Mucosa of rectum (tissue), 2 donors: ENCODE results near the gene ZDHHC11B.
A peak's percentile ranks its signal among the peaks of the same experiment; 100 is the strongest.
"Not testable (repeated sequence)": the region's sequence is repeated elsewhere in the genome, so short reads cannot be mapped to it uniquely, and the experiment has no call there.

Source experiments
- H3K27ac ChIP-seq, 2 donors: one replicate each; pipeline ENCODE4 v1.7.0; 2013; ENCODE audit warnings: inconsistent platforms in 2 of 2, low read depth in 2 of 2, low read length in 2 of 2
- H3K27me3 ChIP-seq, 2 donors: one replicate each; pipeline ENCODE4 v1.7.0; 2013; ENCODE audit warnings: low read length in 2 of 2; ENCODE audit not compliant: control insufficient read depth in 2 of 2, insufficient read depth in 2 of 2
- H3K36me3 ChIP-seq, 2 donors: one replicate each; pipeline ENCODE4 v1.7.0; 2013; ENCODE audit warnings: low read length in 2 of 2; ENCODE audit not compliant: control insufficient read depth in 2 of 2, insufficient read depth in 2 of 2
- H3K4me1 ChIP-seq, 2 donors: one replicate each; pipeline ENCODE4 v1.7.0; 2013; ENCODE audit warnings: low read length in 2 of 2, mild to moderate bottlenecking in 1 of 2; ENCODE audit not compliant: control insufficient read depth in 2 of 2, insufficient read depth in 2 of 2
- H3K4me3 ChIP-seq, 2 donors: one replicate each; pipeline ENCODE4 v1.7.0; 2013; ENCODE audit warnings: low read length in 2 of 2
- H3K9ac ChIP-seq, 2 donors: one replicate each; pipeline ENCODE4 v1.7.0; 2013; ENCODE audit warnings: low read length in 2 of 2, low read depth in 1 of 2, mild to moderate bottlenecking in 1 of 2
- H3K9me3 ChIP-seq, 2 donors: one replicate each; pipeline ENCODE4 v1.7.0; 2013; ENCODE audit warnings: low read length in 2 of 2; ENCODE audit not compliant: control insufficient read depth in 2 of 2
- donor health status: healthy.
- donor health status: Normal muscosa, but diverticular disease.

The ZDHHC11B gene

GRCh38 chr5:775961-776861, 8.3 kb downstream of the ZDHHC11B start:
- Histone ChIP-seq H3K27ac (no peak overlapping the region), H3K9ac (no peak overlapping the region), H3K27me3 (no peaks in the 10 kb centered on the region), H3K4me1 (no peaks in the 10 kb centered on the region), H3K9me3 (no peaks in the 10 kb centered on the region), H3K36me3 (no peaks in the 10 kb centered on the region), H3K4me3 (peak overlapping the region in 1 of 2 donors; percentile 0)

- H3K9me3 ChIP-seq, H3K27me3 ChIP-seq, H3K4me1 ChIP-seq, H3K27ac ChIP-seq, H3K36me3 ChIP-seq, H3K4me3 ChIP-seq, H3K9ac ChIP-seq: not testable (repeated sequence)
These were observed 9.0 kb downstream of the ZDHHC11B start for GRCh38 chr5:775595-775960.

GRCh38 chr5:774854-775505, 9.5 kb downstream of the ZDHHC11B start:
- H3K4me1 ChIP-seq, H3K36me3 ChIP-seq, H3K27me3 ChIP-seq, H3K4me3 ChIP-seq, H3K9ac ChIP-seq, H3K27ac ChIP-seq, H3K9me3 ChIP-seq: not testable (repeated sequence)

DNA sequence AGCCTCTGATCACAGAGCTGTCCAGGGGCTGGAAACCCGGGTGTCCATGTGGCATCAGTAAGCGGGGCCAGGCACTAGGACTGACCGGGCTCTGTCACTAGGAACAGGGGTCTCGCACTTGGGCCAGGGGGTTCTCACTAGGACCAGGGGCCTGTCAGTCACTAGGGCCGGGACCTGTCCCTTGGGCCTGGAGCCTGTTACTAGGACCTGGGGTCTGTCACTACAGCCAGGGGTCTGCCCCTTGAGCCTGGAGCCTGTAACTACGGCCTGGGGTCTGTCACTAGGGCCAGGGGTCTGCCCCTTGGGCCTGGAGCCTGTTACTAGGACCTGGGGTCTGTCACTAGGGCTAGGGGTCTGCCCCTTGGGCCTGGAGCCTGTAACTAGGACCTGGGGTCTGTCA, 10.2 kb downstream of the ZDHHC11B start:
- not testable (repeated sequence) for H3K36me3 ChIP-seq, H3K27ac ChIP-seq, H3K4me3 ChIP-seq, H3K9ac ChIP-seq, H3K27me3 ChIP-seq, H3K4me1 ChIP-seq, H3K9me3 ChIP-seq

- no peak overlapping the region for H3K9ac ChIP-seq
- no peaks in the 10 kb centered on the region for H3K4me1 ChIP-seq
- no peaks in the 10 kb centered on the region for H3K9me3 ChIP-seq
- H3K36me3 ChIP-seq, result no peaks in the 10 kb centered on the region
- no peak overlapping the region for H3K4me3 ChIP-seq
- no peak overlapping the region for H3K27ac ChIP-seq
- H3K27me3 ChIP-seq, result no peaks in the 10 kb centered on the region
These were observed 10.8 kb downstream of the ZDHHC11B start for GRCh38 chr5:773517-774264.

DNA sequence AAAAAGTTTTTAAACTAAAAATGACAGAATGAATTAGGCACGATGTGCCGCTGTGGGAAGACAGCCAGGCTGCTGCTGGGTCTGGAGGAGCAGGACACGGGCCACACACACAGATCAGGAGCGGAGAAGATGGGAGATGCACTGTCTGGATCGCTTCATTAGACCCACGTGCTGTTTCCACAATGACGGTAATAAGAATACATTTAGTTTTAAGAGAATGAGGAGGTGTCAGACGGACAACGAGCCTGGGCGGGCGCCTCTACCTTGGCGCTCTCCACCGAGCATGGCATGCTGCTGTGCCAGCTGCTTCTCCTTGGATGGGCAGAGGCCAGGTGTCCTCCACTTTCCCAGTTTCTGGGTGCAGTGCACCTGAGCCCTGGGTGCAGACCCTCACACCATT, 11.6 kb downstream of the ZDHHC11B start:
- not testable (repeated sequence) for H3K27ac ChIP-seq, H3K27me3 ChIP-seq, H3K9me3 ChIP-seq

DNA sequence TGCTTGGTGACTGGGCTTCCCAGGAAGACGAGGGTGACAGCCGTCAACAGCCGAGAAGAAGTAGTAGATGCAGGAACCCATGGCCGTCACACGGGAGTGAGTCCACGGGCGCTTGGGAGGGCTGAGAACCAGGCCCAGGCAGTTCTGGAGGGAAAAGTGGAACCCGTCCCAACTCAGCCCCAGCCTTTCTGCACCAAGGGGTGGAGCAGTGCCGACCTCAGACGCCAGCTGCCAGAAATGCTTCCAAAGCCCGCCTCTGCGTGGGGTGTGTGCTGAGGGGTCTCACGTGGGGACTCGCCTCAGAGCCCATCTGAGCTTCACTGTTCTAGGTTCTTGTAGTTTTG, 12.0 kb downstream of the ZDHHC11B start:
- H3K9me3 ChIP-seq, H3K27ac ChIP-seq, H3K27me3 ChIP-seq, H3K36me3 ChIP-seq, H3K4me1 ChIP-seq, H3K9ac ChIP-seq, H3K4me3 ChIP-seq: not testable (repeated sequence)

More for the DNA sequence above, 11.6 kb downstream of the ZDHHC11B start:
- not testable (repeated sequence) for H3K4me1 ChIP-seq, H3K4me3 ChIP-seq, H3K36me3 ChIP-seq, H3K9ac ChIP-seq

DNA sequence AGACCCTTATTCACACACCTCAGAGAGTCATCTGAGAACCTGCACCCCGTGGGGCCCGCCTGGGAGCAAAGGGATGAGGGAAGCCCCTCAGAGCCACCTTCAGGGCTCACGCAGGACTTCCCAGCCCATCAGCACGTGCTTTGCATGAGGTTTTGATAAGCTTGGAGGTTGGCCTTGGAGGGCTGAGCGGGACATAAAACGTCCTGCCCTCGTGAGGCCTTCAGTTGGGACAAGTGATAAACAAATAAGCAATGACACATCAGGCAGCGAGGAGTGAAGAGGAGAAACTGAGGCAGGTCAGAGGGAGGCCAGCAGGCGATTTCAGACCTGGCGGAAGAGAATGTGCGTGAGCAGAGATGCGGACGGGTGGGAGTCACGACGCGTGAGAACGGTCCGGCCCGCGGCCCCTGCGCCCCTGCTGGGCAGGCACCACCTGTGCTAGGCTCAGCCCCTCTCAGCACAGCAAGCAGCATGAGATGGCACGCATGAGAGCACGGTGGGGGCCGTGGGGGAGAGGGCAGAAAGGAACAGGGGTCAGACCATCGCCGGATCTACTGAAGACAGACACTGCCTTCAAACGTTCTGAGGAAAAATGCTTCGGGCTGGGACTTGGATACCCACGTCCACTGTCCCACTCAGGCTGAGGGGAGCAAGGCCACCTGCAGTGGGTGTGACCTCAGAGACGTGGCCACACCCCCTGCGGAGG, 12.5 kb downstream of the ZDHHC11B start:
- H3K9me3 ChIP-seq, H3K27ac ChIP-seq, H3K4me1 ChIP-seq, H3K4me3 ChIP-seq, H3K36me3 ChIP-seq, H3K27me3 ChIP-seq, H3K9ac ChIP-seq: not testable (repeated sequence)

DNA sequence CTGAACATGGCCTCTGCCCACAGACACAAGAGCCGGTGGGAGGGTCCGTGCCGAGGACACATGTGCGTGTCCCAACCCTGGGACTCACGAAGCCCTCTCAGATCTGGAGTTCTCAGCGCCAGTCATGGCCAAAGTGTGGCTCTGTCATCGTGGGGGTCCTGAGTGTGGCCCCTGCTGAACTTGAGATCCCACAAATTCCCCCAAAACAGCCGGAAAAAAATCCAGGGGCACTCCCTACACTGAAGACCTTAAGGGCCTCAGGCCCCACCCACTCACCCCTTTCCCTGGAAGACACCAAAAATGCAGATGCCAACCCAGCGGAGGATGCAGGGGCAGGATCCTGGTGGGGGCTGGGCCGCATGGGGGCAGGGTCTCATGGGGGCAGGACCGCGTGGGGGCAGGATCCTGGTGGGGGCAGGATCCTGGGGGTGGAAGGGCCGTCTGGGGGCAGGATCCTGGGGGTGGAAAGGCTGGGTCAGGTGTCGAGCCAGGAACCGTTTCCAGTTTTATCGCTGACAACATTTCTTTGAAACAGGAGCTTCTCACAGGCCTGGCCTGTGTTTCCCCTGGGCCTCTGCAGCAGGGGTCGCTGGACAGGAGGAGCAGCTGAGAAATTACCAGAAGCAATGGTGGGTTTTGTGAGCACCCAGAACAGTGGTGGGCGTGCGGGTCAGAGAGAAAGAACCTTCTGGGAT, 13.3 kb downstream of the ZDHHC11B start:
- not testable (repeated sequence) for H3K9me3 ChIP-seq, H3K4me3 ChIP-seq, H3K4me1 ChIP-seq, H3K27me3 ChIP-seq, H3K9ac ChIP-seq, H3K27ac ChIP-seq, H3K36me3 ChIP-seq
